Measurements from ENCODE around the gene ARHGEF19.
"Not testable (repeated sequence)": the region's sequence is repeated elsewhere in the genome, so short reads cannot be mapped to it uniquely, and the experiment has no call there.

Gene ARHGEF19

GRCh38 chr1:16180291-16180824 lies 32.1 kb downstream of the ARHGEF19 start:
- DNase-seq (ENCODE audit: low read depth): no peak

- DNase-seq (ENCODE audit: low read depth): no peak
Measured at GRCh38 chr1:16178596-16179497, 33.6 kb downstream of the ARHGEF19 start.

DNA sequence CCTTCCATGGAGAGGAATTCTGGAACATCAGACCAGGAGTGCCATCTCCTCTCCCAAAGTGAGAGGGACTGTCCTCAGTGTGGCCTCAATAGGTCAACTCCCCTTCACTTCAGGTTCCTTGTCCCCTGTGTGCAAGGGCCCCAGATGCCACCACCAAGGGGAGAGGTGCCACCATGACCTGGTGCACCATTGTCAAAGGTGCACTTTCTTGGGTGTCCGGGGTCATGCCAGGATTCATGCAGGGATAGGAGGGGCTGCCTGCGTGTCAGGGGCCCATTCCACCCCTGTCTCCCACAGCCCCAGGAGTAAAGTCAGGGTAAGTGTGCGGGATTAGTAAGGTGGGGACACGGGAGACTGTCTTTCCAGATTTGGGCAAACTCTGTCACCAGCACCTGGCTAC lies 35.1 kb downstream of the ARHGEF19 start:
- no peak for DNase-seq (ENCODE audit: low read depth)

DNA sequence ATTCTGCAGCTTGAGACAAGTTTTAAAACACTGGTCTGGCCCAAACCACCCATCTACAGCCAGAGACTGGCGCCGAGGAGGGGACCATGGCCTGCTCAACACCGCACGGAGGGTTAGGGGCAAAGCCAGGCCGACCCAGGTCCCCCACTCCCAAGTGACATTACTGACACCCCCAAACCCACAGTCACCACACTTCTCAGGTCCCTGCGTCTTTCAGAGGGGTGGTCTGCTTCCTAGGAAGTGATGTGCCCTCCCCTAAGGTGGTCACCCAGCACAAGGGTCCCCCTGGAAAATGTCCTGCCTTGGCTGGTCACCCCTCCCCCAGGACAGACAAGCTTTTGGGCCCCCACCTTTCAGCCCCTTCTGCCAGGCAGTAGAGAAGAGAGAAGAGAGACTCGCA lies 35.8 kb downstream of the ARHGEF19 start:
- DNase-seq (ENCODE audit: low read depth): no peak

- peak; percentile 66 for DNase-seq (ENCODE audit: low read depth)
Measured at GRCh38 chr1:16175610-16176553, 36.6 kb downstream of the ARHGEF19 start.

GRCh38 chr1:16174886-16175598 lies 37.4 kb downstream of the ARHGEF19 start:
- no peak for DNase-seq (ENCODE audit: low read depth)

GRCh38 chr1:16174261-16174868 lies 38.1 kb downstream of the ARHGEF19 start:
- no peak for DNase-seq (ENCODE audit: low read depth)

- peak; percentile 73 for DNase-seq (ENCODE audit: low read depth)
Measured at GRCh38 chr1:16173447-16174260, 38.8 kb downstream of the ARHGEF19 start.

GRCh38 chr1:16172964-16173446 lies 39.4 kb downstream of the ARHGEF19 start:
- DNase-seq (ENCODE audit: low read depth): peak; percentile 57

DNA sequence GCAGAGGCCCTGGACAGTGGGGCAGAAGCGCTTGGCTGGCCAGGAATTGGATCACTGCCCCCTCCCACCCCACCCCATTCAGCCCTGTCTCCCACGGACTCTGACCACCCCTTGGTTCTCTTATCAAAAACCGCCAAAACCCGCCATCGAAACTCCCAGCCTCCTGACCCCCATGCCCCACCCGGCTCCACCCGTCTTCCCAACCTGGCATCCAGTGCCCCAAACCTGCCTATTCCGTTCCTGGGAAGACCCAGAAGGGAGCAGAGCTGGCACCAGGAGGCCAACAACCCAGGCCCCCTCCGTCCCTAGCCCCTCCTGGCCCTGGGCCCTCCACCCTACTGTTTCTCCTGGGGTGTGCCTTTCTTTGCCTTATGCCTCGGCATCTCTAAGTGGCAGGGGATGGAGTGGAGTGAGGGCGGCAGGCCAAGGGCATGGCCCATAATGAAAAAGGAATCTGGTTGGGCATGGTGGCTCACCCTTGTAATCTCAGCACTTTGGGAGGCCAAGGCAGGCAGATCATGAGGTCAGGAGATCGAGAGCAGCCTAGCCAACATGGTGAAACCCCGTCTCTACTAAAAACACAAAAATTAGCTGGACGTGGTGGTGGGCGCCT lies 40.1 kb downstream of the ARHGEF19 start:
- no peak for DNase-seq (ENCODE audit: low read depth)

- DNase-seq (ENCODE audit: low read depth): no peak
Measured at GRCh38 chr1:16171314-16172151, 40.9 kb downstream of the ARHGEF19 start.

GRCh38 chr1:16170283-16170673 lies 42.2 kb downstream of the ARHGEF19 start:
- no peak for DNase-seq (ENCODE audit: low read depth)

- DNase-seq (ENCODE audit: low read depth): no peak
Measured at GRCh38 chr1:16168622-16169360, 43.7 kb downstream of the ARHGEF19 start.

DNA sequence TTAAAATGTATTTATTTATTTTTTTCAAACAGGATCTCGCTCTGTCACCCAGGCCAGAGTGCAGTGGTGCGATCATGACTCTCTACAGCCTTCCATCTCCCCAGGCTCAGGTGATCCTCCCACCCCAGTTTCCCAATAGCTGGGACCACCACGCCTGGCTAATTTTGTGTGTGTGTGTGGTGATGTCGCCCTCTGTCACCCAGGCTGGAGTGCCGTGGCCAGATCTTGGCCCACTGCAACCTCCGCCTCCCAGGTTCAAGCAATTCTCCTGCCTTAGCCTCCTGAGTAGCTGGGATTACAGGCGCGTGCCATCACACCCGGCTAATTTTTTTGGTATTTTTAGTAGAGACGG lies 44.3 kb downstream of the ARHGEF19 start:
- DNase-seq (ENCODE audit: low read depth): not testable (repeated sequence)

- no peak for DNase-seq (ENCODE audit: low read depth)
Measured at GRCh38 chr1:16167331-16168143, 44.9 kb downstream of the ARHGEF19 start.

DNA sequence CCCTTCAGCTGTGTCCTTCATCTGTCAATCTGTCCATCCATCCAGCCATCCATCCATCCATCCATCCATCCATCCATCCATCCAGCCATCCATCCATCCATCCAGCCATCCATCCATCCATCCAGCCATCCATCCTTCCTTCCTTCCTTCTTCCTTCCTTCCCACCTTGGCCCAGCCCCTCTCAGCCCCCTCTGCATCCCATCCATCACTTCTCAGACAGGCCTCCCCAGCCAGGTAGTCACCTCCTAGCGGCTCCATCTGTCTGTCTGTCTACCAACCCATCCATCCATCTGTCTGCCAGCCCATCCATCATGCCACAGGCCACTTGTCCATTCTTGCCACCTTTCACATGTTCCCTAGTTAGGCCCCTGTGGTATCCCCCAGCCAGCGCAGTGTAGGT lies 46.3 kb downstream of the ARHGEF19 start:
- no peak for DNase-seq (ENCODE audit: low read depth)

DNA sequence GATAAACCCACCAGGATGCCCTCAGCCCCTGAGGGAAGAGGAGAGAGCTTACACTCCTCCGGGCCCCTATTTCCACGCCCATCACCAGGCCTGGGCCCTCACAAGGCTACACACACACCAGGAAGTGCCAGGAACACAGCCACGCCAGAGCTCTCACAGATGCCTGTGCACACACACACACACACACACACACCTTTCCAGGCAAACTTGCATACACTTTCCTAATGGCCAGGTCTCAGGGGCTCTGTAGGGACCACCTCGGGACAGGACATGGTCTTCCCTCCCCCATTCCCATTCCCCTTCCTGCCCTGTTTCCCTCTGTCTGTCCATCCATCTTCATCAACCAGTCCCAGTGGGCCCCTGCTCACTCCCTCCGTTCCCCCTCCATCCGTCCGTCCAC lies 46.9 kb downstream of the ARHGEF19 start:
- DNase-seq (ENCODE audit: low read depth): no peak

- no peak for DNase-seq (ENCODE audit: low read depth)
Measured at GRCh38 chr1:16165073-16165364, 47.4 kb downstream of the ARHGEF19 start.
